ENCODE measurements around the gene ZC3H7A. TPM values are rescaled to one million over a fixed set of nuclear protein-coding genes. Genes with fewer than 3 reads are reported as not detected.
A peak's percentile ranks its signal among the peaks of the same experiment; 100 is the strongest.

Gene ZC3H7A
- total and polyA plus RNA-seq, 2 of the 8 experiments (the other 6 are each of a cell fraction or from before 2014, with no cell fraction given), result 32.0 to 55.9 TPM

DNA sequence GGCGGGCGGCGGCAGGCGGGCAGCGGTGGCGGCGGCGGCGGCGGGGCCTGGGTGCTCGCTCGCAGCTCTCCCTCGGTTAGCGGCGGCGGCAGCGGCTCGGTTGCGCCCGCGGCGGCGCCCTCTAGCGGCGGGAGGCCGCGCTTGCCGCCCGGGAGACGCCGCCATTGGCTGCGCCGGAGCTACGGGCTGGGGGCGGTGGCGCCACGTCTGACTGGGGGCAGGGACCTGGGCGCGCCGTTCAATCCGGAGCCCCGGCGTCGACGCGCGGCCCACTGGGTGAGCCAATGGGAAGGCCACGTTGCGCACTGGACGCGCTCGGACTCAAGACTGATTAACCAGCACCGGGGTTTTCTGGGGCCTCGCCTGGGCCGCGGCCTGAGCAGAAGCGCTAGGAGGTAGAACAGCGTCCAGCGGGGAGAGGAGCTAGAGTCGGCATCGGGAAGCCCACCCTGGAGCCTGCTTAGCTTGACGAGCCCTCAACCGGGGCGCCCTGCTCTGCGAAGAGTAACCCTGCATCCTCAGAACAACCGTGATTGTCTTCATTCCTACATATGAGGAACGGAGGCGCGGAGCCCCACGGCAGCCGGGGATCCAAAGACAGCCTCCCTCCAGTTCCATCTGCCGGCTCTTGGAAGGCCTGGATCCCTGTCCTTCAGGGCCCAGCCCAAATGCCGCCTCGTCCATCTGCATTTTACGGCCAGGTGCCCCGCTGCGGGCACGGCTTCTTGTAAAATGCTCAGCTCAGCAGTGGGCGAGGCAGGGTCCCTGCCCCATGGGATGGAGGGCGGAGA, at the start of gene ZC3H7A (continued):
- peak in 1 of 2 experiments; percentile 55; a peak in 1 of 3 replicates for TF ChIP-seq EP300 (IDR thresholded peaks at IDR 0.05; ENCODE audit: borderline replicate concordance in 1 of 2, low read depth in 2 of 2, low read length in 2 of 2)
- no peak for TF ChIP-seq CHD1 (IDR thresholded peaks at IDR 0.05; ENCODE audit: low read depth, low read length)
- TF ChIP-seq EZH2 (IDR thresholded peaks at IDR 0.05; ENCODE audit: low read depth, low read length, severe bottlenecking), result no peak
- TF ChIP-seq BCL11A (IDR thresholded peaks at IDR 0.05; ENCODE audit: low read depth in 2 of 2, low read length in 2 of 2), result no peak
- TF ChIP-seq, protein P1, sequence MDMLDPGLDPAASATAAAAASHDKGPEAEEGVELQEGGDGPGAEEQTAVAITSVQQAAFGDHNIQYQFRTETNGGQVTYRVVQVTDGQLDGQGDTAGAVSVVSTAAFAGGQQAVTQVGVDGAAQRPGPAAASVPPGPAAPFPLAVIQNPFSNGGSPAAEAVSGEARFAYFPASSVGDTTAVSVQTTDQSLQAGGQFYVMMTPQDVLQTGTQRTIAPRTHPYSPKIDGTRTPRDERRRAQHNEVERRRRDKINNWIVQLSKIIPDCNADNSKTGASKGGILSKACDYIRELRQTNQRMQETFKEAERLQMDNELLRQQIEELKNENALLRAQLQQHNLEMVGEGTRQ (IDR thresholded peaks at IDR 0.05; ENCODE audit: low read length), result no peak
- no peak; the same call in 1 of the 2 replicates for TF ChIP-seq RBBP5 (IDR thresholded peaks at IDR 0.05; ENCODE audit: borderline replicate concordance, low read depth, low read length)
- TF ChIP-seq, protein P2, sequence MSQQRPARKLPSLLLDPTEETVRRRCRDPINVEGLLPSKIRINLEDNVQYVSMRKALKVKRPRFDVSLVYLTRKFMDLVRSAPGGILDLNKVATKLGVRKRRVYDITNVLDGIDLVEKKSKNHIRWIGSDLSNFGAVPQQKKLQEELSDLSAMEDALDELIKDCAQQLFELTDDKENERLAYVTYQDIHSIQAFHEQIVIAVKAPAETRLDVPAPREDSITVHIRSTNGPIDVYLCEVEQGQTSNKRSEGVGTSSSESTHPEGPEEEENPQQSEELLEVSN (IDR thresholded peaks at IDR 0.05), result peak; percentile 73
- no peak for TF ChIP-seq CBX8 (IDR thresholded peaks at IDR 0.05; ENCODE audit: borderline replicate concordance, low read depth, low read length)
- 0 out of 2 replicates have a peak, but pooled peaks have one; percentile 63 for TF ChIP-seq SP1 (IDR thresholded peaks at IDR 0.05; ENCODE audit: low read depth, low read length)
- peak; percentile 86 to 94 for TF ChIP-seq POLR2A (IDR thresholded peaks at IDR 0.05; ENCODE audit: control extremely low read depth in 1 of 2, low read depth in 2 of 2, low read length in 2 of 2)
- TF ChIP-seq SRF (IDR thresholded peaks at IDR 0.05; ENCODE audit: low read depth, low read length), result no peak
- peak; percentile 65 for TF ChIP-seq CHD2 (IDR thresholded peaks at IDR 0.05; ENCODE audit: low read length)
- peak; percentile 47 for TF ChIP-seq KDM4A (IDR thresholded peaks at IDR 0.05; ENCODE audit: low read depth, low read length, severe bottlenecking)
- no peak for TF ChIP-seq CEBPB (IDR thresholded peaks at IDR 0.05; ENCODE audit: low read depth, low read length)
- TF ChIP-seq POLR2AphosphoS5 (IDR thresholded peaks at IDR 0.05; ENCODE audit: low read depth, low read length), result peak; percentile 80
- TF ChIP-seq MAFK (IDR thresholded peaks at IDR 0.05; ENCODE audit: low read depth, low read length), result no peak
